GM21360 (cell line): ENCODE data around the gene PLK2.

ENCODE experiments used
- ATAC-seq: cut with Tn5 transposase; IDR thresholded peaks from one replicate; pipeline ENCODE4 v1.9.1; 2021; ENCODE audit warnings: mild to moderate bottlenecking, moderate library complexity; ENCODE audit not compliant: unreplicated experiment

Gene PLK2

DNA sequence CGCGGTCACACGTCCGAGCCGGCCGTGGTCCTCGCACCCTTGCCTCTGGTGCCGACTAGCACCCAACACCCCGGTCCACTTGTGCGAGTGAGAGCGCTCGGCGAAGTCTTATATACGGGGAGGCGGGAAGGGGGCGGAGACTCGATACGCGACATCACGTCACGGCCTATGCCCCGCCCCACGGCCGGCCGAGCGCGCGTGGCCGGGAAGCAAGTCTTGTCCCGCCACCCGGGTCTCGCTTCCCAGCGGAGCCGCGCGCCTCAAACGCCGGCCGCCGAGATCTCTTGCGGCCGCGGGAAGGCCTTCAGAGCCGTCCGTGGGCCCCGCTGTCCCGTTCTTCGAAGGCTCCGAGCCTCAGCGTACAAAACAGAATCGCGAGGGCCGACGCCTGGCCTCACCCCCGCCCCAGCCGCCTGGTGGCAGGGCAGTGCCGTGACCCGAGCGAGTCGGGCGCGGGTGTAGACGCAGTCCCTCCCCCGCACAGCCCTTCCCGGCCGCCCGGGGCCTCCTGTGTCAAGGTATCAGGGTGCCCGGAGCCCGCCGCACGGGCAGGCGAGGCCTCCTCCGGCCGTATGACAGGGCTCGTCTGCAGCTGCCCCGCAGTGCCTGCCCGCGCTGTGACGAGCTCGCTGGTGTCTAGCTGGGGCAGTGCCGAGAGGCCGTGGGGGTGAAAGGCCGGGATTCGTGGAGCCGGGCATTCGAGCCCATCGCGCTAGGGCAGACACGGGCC, at the start of gene PLK2:
TSS of gene PLK2 (minus strand) at position 85 of the 730 bp plus-strand sequence. CDS start 127 bp downstream, outside the sequence.
- ATAC-seq = peak; percentile 69

DNA sequence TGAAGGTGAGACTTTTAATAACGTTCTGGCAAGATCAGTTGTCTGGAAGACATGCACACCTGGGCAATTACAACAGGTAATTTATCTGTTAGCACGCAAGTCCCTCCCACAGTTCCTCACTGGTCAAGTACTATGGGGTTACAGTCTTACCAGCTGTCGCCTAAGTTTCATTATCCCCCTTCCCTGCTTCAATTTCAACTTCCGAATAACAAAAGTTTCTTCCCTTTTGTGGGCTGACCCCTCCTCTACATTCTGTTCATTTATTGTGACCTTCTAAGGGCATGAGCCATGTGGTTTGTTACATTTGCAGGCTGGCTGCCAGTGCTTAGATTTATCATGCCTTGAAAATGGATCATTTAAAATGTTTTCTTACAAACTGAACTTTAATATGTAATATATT, 47.8 kb upstream of the PLK2 start:
- no peak for ATAC-seq

DNA sequence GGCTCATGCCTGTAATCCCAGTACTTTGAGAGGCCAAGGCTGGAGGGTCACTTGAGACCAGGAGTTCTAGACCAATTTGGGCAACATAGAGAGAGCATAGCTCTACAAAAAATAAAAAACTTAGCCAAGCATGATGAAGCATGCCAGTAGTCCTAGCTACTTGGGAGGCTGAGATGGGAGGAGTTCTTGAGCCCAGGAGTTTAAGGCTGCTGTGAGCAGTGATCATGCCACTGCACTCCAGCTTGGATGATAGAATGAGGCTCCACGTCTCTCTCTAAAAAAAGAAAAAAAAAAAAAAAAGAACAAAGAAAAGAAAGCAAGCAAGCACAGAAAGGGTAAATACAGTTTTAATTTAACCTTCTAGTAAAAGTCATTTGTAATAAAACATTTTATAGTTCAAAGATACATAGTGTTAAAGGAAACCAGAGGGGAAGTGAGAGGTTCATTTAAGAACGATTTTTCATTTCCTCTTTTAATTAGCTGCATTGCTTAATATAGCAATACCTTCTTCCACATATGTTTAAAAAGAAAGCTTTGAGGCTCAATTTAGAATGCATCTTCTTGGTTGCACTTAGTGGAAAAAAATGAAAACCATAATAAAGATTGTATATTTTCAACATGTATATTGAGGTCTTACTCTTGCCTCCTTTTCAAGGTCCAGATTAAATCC, 46.2 kb upstream of the PLK2 start:
- ATAC-seq = no peak

DNA sequence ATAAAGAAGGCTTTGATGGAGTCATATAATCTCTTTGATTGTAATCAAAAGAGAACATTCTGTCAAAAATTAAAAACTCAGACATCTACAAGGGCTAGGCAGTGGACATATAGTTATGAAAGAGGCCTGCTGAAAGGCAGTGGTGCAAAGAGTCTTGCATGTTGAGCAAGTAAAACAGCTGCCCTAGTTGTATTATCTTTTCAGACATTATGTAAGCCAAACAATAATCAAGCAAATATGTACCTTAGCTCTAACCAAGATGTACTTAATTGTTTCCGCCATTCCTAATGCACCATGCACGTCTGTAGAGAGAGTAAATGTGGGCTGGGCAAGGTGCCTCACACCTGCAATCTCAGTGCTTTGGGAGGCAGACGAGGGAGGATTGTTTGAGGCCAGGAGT, 45.6 kb upstream of the PLK2 start:
- ATAC-seq = no peak

DNA sequence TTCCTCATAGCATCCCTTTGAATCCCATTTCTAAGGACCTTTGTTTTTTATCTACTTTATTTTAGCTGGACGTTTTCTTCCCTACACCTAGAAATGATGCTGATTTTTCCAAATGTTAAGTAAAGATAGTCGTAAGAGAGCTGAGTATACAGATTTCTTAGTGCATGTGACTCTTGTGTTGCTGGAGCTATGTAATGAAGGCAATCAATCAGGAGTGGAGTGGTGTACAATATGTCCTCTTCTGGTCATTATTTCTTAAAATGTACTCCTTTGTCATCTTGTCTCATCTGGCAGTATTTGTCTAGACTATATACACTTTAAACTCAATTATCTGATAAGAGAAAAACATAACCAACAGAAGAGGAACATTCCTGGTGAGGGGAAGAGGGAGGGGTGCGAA, 44.9 kb upstream of the PLK2 start:
- no peak for ATAC-seq

DNA sequence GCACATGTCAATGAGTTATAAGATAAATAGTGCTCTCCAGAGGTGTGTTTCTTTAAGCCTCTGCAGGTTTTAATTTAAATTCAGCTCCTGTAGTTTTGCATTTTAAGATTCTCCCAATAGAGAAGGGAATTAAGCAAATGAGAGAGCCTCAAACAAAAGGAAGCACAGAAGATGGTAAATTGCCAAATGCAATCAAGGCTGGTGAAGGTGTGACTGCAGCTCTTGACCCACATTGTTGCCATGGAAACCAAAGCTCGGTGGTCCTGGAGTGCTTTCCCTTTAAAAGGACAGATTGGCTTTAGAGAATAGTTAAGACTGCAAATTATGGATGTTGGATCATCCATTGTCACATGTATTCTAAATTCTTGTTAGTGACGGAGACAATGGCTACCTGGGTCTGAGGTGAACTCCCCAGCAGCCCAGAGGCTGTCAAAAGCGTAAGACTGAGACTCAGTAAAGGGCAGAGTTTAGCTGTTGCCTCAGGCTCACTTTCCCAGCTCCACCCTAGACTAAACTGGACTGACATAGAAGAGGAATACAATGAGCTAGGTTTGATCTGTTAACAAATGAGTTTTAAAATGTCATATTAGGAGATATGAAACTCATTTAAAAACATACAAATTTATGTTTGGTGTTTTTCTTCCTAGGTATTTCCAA, 43.6 kb upstream of the PLK2 start:
- no peak for ATAC-seq

DNA sequence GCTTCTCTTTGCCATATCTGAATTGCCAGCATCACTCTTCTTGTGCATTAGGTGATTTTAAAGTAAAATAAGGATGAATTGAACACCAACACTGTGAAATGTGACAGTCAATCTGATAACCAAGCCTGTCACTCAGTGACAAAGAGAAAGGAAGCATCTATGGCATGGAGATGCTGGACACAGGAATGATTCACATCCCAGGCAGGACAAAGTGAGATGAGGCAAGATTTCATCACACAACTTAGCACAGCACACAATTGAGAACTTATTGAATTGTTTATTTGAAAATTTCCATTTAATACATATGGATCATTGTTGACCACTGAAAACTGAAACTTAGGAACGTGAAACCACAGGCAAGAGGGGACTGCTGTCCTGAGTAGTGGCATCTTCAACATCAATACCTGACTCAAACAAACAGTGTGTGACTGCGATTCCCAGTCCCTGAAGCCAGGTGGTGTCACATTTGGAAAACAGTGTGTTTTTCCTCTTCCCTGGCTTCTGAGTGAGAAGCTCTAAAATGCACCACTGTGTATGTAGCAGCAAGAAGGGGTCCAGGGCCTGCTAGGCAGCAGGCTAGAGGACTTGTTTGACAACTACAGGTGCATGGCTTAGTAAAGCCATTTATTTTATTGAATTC, 42.0 kb upstream of the PLK2 start:
- no peak for ATAC-seq

DNA sequence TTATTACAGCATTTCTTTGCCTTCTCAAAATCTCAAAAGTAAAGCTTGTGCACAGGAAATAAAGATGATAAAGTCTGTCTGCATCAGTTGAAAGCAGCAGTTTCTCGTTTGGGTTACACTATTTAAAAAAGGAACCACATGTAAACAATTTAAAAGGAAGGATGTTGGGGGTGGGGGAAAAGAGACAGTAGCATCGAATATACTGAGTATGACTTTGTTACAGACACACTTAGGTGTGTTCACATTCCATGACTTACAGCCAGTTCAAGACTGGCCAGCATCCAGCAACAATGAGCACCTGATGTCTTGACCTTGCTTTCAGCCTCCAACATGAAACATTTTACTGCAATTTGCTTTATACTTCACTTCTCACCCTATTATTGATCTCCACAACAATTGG, 40.1 kb upstream of the PLK2 start:
- ATAC-seq = no peak

DNA sequence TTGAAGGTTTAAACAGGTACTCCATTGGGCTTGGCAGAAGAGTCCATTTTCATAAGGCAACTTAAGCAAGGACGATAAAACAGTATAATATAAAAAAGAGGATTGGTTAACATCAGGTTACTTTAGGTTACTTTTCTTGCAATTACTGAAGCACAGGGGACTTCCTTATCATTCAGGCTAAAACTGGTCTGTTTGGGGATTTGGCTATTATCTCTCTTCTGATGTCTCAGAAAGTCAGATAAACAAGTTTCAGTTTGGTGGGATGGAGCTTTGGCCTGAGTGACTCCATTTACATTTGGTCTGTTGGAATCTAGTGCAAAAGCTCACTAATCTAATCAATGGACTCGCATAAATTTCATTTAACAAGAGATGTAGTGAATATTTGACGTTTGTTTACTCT, 39.3 kb upstream of the PLK2 start:
- no peak for ATAC-seq

DNA sequence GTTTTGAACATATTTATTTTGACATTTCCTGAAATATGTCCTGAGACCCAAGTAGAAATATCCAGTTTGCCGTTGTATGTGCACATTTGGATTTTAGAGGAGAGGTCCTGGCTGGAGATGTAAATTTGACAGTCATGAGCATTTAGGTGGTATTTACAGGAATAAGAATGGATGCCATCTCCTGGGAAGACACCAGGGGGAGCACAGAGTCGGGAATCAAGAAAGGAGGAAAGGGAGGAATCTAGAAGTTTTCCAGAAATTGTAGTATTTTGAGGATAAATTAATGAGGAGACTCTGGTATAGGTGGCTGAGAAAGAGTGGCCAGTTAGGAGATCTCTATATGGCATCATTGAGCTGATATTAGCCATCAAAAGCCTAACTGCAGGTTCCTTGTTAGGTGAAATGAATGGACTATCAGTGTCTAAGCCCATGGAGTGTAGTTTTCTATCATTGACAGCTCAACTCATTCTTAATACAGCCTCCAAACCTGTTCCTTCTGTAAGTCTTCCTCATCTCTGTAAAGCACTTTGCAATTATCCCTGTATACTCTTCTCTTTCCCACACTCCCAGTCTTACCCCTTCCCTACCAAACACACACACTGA, 38.6 kb upstream of the PLK2 start:
- no peak for ATAC-seq

DNA sequence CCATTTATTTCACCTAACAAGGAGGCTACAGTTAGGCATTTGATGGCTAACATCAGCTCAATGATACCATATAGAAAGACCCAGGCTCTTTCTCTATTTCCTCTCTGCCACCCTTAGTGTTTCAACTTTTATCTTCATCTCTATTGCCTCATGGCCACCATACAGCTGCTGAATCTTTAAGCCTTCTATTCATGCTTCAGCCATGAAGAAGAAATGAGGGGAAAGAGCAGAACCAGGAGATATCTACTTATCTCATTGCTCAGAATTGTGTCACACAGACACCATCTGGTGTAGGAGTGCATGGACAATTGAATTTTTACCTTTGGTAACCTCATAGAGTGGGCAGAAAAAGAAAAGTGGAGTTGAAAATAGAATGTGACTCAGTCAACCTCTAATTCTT, 38.0 kb upstream of the PLK2 start:
- ATAC-seq = no peak

DNA sequence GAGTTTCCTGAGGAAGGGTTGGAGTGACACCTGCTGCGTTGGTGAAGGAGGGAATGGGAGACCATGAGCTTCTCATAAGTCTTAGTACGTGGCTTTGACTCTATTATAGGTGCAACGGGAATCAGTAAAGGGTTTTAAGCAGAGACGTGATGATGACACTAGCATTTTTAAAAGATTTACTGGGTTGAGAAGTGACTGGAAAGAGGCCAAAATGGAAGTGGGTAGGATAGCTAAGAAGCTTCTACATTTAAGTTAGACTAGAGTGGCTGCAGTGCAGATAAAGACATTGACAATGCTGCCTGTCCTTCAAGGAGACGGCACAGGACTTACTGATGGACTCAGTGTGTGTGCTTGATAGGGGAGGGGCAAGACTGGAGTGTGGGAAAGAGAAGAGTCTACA, 37.5 kb upstream of the PLK2 start:
- no peak for ATAC-seq

DNA sequence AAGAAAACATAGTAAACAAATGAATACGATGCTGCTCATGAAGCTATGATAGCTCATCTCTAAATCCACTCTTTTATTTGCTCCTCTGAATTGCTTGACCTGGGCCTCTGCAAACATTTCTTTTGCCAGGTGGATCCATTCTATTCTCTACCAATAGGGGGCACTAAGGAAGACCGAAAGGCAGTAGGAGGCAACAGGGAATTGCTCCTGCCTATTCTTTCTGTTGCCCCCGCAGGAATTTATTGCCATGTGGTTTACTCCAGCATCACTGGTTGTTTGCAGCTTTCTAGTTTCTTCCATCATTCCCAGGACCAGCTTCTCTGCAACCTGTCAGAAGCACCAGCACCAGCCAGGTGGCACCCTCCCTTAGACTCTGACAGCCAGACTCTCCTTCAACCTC, 36.6 kb upstream of the PLK2 start:
- ATAC-seq = no peak

DNA sequence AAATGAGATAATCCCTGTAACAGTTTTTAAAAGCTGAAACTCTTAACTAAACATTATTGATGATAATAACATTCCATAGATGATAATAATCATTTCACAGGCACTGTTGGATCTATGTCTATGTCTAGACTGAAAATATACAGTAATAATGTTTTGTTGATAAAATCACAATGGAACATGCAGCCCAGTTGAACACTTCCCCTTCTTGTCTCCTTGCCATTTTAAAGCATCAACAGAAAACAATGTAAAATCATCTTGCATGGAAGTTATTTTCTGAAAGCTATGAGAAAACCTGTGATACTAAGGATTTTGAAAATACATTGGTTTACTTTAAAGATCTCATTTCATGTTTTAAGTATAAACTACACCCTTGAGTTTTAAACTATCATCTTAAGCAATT, 33.3 kb upstream of the PLK2 start:
- ATAC-seq = no peak

DNA sequence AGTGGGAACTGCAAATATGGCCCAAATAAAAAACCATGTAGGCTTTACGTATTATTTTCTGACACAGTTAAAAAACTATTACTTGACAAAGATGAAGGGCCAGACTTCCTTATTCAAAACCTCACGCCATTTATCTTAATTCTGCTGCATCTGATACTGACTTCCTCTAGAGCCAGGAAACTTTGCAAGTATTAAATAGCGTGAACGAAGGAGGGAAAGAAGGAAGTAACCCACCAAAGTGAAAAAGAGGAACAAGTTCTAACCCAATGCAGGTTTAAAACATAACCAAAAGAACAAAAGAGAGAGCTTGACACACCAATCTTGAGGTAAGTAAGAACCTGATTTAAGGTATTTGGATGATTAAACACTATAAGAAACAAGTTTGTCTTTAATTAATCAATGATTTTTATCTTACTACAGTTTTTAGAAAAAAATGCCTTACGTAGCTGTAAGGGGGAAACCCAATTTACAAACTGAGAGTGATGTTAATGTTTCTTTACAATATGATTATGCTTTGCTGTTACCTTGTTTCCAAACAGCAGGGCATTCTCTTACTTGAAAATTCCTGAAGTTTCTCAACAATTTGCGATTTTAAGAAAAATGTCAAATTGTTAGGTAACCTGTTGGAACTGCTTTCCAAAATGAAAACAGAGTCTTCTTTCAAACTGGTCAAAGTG, 31.5 kb upstream of the PLK2 start, which contains the start of gene GAPT:
TSS of gene GAPT (plus strand) at position 220 of the 677 bp plus-strand sequence. CDS start 3,102 bp downstream, outside the sequence.
- ATAC-seq = peak; percentile 84

DNA sequence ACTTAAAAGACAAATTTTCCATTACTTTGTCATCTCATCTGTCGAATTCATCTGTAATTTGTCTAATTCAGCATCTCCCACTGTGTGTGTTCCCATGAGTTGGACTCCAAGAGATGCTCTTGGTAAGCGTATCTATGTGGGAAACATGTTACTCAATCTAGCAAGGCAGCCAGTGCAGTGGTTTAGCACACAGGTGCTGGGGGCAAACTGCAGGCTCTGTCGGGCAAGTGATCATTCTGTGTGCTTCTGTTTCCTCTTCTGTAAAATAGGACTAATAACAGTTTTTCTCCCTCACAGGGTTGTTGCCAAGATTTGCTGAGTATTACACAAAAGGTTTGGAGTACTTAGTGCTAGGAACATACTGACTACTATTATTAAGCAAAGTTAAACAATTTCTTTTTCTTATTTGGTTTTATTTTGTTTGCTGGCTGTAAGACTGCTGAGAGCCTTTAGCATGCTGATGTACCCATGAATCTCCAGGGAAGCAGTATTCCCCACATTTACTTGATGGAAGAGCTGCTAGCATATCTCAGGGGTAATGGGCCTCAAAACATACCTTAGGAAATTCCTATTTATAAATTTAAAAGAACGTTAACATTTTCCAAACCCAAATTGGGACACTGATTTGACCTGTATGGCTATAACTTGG, 30.6 kb upstream of the PLK2 start:
- no peak for ATAC-seq

DNA sequence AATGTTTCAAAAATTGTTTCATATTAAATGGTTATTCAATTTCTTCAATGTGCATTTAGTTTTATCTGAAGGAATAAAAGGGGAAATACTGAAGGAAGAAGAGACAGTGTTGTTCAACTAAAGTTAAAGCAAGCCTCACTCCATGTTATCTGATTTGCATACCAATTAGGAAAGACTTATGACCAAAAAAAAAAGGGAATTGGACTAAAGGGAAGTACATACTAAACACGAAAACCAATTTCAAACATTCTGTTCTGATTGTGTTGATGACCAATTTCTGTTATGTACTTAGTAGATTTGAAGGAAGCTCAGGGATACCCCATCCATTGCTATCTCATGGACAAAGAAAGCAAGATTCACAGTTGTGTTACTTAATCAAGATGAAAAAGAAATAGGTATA, 26.4 kb upstream of the PLK2 start:
- ATAC-seq = no peak

DNA sequence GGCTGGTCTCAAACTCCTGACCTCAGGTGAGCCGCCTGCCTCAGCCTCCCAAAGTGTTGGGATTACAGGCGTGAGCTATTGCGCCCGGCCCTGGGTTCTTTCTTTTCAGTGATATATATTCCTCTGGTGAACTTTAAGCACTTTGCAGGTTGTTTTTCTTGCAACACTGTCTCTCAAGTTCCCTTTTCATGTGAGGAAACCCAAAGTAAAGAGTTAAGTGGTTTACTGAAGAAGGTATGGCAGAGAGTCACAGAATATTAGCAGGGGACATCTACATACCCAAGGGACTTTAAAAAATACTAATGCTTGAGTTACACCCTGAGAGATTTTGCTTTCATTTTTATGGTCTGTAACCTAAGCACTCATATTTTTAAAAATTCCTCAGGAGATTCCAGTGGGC, 24.6 kb upstream of the PLK2 start:
- no peak for ATAC-seq

DNA sequence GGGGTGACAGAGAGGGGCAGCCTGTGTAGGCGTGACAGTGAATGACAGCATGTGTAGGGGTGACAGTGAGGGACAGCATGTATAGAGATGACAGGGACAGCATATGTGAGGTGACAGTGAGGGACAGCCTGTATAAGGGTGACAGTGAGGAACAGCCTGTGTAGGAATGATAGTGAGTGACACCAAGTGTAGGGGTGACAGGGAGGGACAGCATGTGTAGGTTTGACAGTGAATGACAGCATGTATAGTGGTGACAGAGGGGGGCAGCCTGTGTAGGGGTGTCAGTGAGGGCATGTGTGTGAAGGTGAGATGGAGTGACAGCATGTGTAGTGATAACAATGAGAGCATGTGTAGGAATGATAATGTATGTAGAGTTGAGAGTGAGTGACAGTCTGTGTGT, 22.6 kb upstream of the PLK2 start:
- ATAC-seq = no peak

DNA sequence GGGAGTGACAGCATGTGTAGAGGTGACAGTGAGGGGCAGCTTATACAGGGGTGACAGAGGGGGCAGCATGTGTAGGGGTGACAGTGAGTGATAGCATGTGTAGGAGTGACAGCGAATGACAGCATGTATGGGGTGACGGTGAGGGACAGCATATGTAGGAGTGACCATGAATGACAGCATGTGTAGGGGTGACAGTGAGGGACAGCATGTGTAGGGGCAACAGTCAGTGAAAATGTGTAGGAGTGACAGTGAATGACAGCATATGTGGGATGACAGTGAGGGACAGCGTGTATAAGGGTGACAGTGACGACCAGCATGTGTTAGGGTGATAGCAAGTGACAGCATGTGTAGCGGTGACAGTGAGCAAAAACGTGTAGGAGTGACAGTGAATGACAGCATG, 21.9 kb upstream of the PLK2 start:
- no peak for ATAC-seq
